GM19452 (cell line): ENCODE data around the gene SFI1.
"Not testable (repeated sequence)": the region's sequence is repeated elsewhere in the genome, so short reads cannot be mapped to it uniquely, and the experiment has no call there.

ENCODE experiments used
- ATAC-seq: cut with Tn5 transposase; IDR thresholded peaks from one replicate; pipeline ENCODE4 v1.9.1; 2021; ENCODE audit not compliant: unreplicated experiment

The SFI1 gene

GRCh38 chr22:31490496-31490925 lies 5.8 kb upstream of the SFI1 start:
- ATAC-seq, result peak; percentile 58

DNA sequence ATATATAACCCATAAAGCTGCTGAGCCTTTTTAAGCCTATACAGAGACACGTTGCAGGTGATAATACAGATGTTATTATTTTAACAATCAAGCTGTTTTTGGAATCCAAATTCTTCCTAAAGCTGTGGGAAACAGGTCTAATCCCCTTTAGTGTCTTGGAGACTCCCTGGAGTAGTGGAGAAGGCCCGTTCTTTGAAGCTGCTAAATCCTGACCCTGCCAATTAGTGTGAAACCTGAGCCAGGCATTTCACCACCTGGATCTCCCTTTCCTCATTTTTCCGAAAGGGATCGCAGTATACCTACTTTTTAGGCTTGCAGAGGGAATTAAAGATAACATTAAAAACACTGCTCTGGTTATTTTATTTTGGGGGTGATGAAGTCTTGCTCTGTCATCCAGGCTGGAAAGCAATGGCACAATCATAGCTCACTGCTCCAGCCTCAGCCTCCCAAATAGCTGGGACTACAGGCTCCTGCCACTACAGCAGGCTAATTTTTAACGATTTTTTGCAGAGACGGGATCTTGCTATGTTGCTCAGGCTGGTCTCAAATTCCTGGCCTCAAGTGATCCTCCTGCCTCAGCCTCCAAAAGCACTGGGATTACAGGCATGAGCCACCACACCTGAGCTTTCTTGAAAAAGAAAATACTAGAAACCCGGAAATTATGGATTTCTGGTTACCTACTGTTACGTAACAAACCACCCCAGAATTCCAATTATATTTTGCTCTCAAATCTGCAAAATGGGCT lies 4.9 kb upstream of the SFI1 start:
- ATAC-seq, result no peak

DNA sequence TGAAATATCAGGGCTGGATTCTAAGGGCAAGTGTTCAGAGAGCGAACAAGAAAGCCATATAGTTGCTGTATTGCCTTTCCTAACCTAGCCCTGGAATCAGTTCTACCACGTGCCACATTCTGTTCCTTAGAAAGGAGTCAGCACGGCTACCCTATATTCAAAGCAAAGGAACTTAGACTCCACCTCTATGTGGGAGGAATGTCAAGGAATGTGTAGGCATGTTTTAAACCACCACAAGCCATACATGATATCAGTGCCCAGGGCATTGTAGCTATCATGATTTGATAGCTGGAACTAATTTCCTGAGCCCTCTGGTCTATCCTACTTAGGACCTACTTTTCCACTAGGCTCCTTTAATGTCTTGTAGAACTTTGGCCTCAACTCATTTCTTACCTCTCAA lies 4.2 kb upstream of the SFI1 start:
- no peak for ATAC-seq

DNA sequence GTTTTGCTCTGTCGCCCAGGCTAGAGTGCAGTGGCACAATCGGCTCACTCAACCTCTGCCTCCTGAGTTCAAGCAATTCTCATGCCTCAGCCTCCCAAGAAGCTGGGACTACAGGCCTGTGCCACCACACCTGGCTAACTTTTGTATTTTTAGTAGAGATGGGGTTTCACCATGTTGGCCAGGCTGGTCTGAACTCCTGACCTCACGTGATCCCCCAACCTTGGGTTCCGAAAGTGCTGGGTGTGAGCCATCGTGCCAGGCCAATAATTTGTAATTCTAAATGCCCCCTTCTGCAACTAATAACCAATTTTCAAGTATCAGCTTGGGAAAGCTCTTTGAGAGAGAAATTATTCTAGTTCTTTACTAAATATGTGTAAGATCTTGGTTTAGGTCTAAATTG lies 3.0 kb upstream of the SFI1 start:
- ATAC-seq, result not testable (repeated sequence)

GRCh38 chr22:31495343-31495742 lies 993 bp upstream of the SFI1 start:
- no peak for ATAC-seq

DNA sequence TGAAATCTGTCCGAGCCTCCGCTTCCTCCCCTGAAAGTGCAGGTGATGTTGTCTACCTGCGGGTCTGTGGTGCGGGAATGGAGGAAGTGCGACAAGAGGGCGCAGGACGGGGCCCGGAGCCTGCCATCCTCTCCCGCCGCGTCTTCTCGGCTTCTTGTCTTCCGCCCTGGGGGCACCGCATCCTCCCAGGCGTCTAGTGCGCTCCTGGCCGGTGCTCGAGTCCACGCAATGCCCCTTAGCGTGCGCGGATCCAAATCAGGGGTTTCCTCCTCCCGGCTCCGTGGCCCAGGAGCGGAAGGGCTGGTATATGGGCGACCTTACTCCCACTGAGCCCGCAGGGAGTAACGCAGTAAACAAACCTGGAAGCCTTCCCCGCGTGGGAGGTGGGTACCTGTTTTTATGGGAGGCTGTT lies 405 bp downstream of the SFI1 start:
- peak; percentile 21 for ATAC-seq

DNA sequence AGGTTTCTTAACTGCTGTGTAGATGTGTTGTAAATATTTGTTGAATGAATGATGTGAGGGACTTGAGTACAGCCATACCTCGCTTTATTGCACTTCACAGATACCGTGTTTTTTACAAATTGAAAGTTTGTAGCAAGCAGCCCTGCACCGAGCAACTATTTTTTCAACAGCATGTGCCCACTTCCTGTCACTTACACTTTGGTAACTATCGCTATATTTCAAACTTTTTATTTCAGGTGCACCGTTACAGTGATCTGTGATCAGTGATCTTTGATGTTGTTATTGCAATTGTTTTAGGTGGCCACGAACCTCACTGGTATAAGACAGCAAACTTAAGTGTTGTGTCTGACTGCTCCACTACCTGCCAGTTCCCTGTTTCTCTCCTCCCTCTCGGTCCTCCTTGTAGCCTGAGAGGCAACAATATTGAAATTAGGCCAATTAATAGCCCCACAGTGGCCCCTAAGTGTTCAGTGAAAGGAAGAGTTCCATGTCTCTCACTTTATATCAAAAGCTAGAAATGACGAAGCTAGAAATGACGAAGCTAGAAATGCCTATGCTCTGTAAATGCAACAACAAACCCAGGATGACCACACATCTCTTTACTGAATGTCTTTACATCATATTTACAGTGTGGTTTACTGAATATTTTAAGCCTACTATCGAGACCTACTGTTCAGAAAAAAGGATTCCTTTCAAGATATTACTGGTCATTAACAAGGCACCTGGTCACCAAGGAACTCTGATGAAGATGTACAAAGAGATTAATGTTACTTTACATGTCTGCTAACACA lies 1.0 kb downstream of the SFI1 start:
- ATAC-seq, result no peak

GRCh38 chr22:31501738-31502137 lies 5.4 kb downstream of the SFI1 start:
- ATAC-seq, result no peak

DNA sequence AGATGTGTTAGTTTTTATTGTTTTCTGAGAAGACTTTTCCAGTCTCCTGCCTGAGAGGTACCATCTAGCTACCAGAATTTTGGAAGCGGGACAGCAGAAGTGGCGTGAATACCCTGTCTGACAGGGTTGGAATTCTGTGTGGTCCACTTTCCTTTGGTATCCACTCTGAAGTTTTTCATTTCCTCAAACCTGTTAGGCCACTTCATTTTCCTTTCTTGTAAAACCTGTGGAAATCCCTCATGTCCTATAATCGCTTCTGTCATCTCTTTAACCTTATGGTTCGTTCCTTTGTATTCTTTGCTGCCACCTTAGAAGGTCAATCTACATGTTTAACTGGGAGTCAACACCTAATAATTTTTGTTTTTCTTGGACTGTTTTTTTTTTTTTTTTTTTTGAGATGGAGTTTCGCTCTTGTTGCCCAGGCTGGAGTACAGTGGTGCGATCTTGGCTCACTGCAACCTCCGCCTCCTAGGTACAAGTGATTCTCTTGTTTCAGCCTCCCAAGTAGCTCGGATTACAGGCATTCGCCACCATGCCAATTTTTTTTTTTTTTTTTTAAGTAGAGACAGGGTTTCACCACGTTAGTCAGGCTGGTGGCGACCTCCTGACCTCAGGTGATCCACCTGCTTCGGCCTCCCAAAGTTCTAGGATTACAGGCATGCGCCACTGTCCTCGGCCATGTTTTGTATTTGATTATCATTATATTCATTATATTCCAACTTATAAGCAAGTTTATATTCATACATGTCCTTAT lies 7.1 kb downstream of the SFI1 start:
- ATAC-seq, result no peak

GRCh38 chr22:31504282-31504681 lies 7.9 kb downstream of the SFI1 start:
- ATAC-seq, result no peak

DNA sequence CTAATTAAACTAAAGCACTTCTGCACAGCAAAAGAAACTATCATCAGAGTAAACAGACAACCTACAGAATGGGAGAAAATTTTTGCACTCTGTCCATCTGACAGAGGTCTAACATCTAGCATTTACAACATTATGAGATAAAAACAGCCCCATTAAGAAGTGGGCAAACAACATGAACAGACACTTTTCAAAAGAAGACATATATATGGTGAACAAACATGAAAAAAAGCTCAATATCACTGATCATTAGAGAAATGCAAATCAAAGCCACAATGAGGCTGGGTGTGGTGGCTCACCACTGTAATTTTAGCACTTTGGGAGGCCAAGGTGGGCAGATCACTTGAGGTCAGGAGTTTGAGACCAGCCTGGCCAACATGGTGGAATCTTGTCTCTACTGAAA lies 11.2 kb downstream of the SFI1 start:
- ATAC-seq, result not testable (repeated sequence)

DNA sequence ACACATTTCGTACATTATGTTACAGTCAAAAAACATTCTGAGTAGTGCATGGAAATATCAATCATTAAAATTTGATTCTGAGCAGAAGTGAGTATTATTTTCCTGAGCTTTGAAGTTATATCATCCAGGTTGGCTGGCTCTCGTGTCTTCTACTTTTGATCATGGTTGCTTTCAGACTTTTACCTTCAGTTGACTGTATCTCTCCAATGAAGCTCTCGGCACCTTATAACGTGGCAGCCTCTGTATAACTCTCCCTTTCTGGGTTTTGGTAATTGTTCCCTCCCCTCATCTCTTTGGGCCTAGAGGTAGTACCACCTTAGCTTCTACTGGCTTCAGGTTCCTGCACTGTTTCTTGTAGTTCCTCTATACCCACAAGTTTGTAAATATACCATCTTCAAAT lies 12.2 kb downstream of the SFI1 start:
- ATAC-seq, result no peak

DNA sequence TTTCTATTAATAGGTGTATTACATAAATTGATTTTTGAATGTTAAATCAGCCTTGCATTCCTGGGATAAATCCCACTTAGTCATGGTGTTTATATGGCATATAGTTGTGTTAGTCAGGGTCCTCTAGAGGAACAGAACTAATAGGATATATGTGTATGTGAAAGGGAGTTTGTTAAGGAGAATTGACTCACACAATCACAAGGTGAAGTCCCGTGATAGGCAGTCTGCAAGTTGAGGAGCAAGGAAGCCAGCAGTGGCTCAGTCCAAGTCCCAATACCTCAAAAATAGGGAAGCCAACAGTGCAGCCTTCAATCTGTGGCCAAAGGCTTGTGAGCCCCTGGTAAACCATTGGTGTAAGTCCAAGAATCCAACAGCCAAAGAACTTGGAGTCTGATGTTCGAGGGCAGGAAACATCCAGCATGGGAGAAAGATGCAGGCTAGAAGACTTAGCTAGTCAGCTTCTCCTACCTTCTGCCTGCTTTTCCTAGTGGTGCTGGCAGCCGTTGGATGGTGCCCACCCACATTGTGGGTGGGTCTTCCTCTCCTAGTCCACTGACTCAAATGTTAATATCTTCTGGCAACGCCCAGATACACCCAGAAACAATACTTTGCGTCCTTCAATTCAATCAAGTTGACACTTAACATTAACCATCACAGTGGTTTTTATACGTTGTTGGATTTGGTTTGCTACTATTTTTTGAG lies 12.9 kb downstream of the SFI1 start:
- no peak for ATAC-seq

GRCh38 chr22:31520051-31520450 lies 23.7 kb downstream of the SFI1 start:
- ATAC-seq, result no peak

DNA sequence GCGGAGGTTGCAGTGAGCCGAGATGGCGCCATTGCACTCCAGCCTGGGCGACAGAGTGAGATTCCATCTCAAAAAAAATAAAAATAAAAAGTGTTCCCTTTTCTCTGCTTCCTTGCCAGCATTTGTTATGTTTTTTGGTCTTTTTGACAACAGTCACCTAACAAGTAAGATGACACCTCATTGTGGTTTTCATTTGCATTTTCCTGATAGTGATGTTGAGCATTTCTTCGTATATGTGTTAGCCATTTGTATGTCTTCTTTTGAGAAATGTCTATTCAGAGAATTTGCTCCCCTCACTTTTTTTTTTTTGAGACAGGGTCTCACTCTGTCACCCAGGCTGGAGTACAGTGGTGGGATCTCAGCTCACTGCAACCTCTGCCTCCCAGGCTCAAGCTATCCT lies 27.8 kb downstream of the SFI1 start:
- not testable (repeated sequence) for ATAC-seq

GRCh38 chr22:31526270-31526669 lies 29.9 kb downstream of the SFI1 start:
- ATAC-seq, result no peak

DNA sequence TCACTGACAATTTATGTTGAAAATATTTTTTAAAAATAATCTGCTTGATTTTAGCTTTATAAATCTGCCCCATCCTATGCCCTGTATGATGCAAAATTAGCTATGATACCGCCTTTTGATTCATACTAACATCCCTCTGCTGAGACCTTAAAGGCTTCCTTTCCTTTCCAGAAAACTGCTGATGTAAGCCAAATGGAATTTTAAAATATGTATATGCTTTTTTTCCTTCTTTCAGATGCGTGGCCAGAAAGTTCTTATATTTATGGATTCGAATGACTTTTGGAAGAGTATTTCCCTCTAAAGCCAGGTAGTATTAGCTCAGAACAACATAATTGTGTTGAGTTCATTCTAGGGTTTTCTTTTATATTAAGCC lies 34.5 kb downstream of the SFI1 start:
- no peak for ATAC-seq

DNA sequence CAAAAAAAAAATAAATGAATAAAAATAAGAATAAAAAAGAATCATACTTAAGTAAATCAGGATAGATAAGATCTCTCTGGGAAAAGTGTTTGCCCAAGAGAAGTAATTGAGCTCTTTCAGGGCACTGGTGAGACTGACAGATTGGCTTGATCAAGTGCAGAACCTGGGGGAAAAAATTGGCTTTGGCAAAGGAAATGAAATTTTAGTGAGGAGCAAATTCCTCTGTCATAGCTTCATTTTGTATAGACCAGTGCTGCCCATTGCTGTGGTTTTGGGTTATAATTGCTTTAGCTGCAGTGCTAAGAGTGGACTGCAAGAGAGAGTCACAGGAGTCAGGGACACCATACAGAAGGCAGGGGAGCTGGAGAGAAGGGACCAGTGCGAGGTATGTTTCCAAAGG lies 35.7 kb downstream of the SFI1 start:
- ATAC-seq, result no peak

DNA sequence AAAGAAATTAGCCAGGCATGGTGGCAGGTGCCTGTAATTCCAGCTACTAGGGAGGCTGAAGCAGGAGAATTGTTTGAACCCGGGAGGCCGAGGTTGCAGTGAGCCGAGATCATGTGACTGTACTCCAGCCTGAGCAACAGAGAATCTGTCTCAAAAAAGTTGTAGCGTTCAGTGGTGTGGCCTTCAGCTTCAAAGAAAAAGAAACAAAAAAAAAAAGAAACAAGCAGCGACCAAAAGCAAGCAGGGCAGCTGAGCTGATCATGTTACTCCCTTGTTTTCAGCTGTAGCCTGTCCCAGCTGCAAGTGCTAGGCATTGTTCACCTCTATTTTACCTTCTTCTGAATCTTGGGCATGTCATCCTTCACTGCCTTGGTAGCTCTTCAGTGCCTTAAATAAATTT lies 37.0 kb downstream of the SFI1 start:
- ATAC-seq, result no peak

- no peak for ATAC-seq
These were observed 40.7 kb downstream of the SFI1 start for GRCh38 chr22:31537019-31537535.

- peak; percentile 58 for ATAC-seq
These were observed 42.5 kb downstream of the SFI1 start for GRCh38 chr22:31538815-31539214.
